GM18909 (cell line): ENCODE measurements around the gene CHST11.

ENCODE experiments used
- ATAC-seq: cut with Tn5 transposase; IDR thresholded peaks from one replicate; pipeline ENCODE4 v1.9.1; 2021; ENCODE audit warnings: mild to moderate bottlenecking; ENCODE audit not compliant: unreplicated experiment, poor library complexity

Gene CHST11

GRCh38 chr12:104478396-104479122, 21.8 kb downstream of the CHST11 start:
- ATAC-seq = peak; percentile 89

DNA sequence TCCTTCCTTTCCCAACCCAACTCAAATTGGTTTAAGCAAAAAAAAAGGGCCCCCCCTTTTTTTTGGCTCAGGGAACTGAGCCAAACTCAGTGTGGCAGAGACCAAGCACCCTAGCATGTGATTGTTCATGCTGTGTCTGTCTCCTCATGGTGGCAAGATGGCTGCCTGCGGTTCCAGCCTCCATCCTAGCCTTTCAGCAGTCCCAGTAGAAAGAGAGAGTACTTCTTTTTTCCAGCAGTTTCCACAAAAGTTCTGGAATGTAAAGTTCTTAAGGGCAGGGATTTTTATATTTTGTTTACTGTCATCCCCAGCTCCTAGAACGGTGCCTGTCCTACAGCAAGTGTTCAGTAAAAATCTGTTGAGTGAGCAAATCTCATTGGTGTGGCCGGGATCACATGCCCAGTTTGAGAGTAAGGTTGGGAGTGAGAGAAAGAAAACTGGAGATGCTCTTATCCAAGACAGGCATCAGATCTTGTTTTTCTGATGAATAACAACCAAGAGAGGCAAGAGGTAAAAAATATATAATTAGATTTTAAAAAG, 22.4 kb downstream of the CHST11 start:
- ATAC-seq = no peak

GRCh38 chr12:104480012-104480411, 23.3 kb downstream of the CHST11 start:
- ATAC-seq = no peak

DNA sequence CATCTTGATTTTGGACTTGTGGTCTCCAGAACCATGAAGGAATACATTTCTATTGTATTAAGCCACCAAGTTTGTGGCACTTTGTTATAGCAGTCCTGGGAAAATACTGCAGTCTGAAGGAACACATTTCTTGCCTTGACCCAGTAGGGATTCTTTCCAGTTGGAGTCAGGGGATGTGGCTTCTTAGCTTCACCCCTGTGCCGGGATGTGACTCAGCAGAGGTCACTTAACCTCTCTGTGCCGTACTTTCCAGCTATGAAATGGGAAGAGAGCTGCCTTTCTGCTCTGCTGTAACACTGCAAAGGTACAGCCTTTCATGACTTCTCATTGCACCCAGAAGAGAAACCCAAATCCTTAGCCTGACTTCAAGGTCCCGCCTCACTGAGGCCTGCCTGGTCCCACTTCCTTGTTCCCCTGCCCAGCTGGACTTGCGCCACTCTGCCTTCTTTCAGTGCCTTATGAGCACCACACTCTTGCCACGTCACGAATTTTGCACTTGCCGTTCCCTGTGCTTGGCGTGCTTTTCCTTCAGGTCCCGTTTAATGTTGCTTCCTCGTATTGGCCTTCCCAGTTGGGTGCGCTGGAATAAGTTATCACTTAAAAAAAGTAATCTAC, 24.2 kb downstream of the CHST11 start:
- ATAC-seq = no peak

GRCh38 chr12:104482113-104482512, 25.4 kb downstream of the CHST11 start:
- no peak for ATAC-seq

- no peak for ATAC-seq
Measured at GRCh38 chr12:104482748-104483147, 26.0 kb downstream of the CHST11 start.

DNA sequence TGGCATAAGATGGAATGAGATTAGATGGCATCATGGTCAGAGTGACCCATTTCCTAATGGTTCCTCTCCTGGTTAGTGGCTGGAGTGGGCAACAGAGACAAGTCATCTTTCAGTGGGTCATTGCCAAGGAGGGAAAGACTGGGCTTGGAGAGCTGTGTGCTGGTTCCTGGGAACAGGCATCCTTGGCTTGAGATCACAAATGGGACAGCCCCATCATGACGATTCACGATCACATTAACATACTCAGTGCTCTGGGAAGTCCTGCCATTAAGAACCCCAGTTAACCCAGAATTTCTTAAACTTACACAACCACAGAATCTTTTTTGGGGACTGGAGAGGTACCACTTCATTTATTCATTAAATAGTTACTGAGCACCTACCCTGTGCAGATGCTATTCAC, 27.3 kb downstream of the CHST11 start:
- ATAC-seq = no peak

- no peak for ATAC-seq
Measured at GRCh38 chr12:104485651-104486362, 29.1 kb downstream of the CHST11 start.

- ATAC-seq = no peak
Measured at GRCh38 chr12:104486363-104486750, 29.6 kb downstream of the CHST11 start.

GRCh38 chr12:104486943-104487819, 30.4 kb downstream of the CHST11 start:
- ATAC-seq = peak; percentile 57

GRCh38 chr12:104488374-104488773, 31.6 kb downstream of the CHST11 start:
- ATAC-seq = no peak

DNA sequence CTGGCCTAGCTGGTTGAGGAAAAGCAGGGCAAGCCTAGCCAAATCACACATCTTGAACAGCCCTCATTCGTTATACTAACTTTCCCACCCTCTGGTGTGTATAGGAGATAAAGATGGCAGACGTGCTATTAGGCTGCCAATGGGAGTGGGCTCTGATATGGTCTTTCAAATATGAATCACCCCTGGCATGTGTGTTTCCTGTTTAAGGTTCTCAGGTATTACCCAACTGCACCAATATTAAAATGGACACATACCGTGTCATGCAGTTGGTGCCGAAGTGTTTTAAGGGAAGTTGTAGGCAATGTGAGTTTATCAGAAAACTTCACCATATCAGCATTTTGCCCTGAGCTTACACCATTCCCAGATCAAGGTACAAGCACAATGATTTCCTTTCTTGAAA, 33.4 kb downstream of the CHST11 start:
- no peak for ATAC-seq

DNA sequence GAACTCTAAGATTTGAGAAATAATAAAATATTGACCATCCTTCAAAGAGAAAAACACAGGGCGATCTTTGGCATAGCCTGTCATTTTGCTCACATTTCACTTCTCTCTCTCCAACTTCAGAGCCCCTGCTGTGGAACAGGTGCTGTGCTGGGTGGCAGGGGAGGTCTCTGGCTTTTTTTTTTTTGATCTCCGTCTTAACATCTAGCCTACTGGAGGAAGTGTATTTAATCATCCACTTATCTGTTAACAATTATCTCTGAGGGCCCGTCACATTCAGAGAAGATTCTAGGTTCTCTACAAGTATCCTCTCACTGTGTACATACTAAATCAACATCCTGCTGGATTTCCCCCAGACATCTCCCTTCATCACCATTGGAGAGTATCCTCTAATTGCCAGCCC, 34.1 kb downstream of the CHST11 start:
- no peak for ATAC-seq

DNA sequence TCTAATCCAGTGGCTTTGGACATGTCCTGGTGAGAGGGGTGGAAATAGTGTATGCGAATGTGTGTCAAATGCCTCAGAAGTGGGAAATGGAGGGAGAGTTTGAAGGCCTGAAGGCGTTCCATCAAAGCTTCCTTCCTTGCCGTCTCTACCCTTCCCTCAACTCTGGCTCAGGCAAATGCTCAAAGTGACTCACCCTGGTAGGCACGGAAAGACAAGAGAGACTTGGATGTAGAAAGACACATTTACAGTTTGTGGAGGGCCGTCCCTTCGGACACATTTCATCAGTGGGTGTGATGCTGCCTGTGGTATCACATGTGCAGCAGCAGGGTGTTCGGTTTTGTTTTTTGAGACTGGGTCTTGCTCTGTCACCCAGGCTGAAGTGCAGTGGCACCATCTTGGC, 36.7 kb downstream of the CHST11 start:
- no peak for ATAC-seq

DNA sequence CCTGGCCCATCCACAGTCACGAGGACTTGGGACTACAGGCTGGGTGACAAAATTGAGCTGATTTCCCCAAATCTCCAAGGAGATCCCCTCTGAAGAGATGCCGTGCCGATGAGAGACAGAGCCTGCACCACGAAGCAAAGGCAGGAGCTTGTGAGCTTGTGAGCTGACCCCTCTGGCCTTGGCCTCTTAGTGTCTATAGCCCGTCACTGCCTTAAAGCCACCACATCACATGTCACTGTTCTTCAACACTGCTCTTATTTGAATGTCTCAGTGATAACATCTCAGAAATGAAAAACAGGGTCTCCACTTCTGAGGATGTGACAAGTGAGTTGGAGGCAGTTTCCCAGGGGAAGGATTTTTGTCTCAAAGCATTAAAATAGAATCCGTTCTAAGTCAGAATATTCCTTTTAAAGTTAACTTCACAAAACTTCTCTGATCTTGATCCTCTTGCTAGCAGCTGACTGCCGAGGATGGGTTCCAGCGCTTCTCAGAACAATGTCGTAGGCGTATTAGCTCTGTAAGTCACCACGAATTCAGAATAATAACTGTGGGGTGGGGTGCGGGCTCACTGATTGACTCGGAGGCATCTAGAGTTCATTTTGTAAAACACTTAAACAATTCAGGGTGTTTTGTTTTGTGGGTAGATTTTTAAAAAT, 37.5 kb downstream of the CHST11 start:
- ATAC-seq = peak; percentile 59

GRCh38 chr12:104494793-104495158, 38.0 kb downstream of the CHST11 start:
- ATAC-seq = peak; percentile 28

DNA sequence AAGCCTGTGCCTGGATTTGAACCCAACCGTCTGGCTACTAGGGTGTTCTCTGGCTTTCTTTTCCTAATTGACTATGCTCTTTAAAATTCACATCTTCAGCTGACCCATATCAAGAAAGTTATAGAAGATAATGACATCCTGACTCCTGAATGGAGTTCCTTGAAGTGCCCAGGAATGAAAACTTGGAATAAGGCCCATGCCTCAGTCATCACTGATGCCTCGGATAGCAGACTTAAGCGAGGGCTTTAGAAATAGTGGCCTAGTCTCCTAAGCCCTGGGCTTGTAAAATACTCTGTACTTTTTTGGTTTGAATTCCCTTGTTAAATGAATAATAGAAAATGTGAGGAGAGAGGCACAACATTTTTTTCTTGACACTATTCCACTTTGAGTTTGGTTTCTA, 39.0 kb downstream of the CHST11 start:
- ATAC-seq = no peak

GRCh38 chr12:104496336-104496735, 39.6 kb downstream of the CHST11 start:
- no peak for ATAC-seq

GRCh38 chr12:104498211-104498801, 41.6 kb downstream of the CHST11 start:
- ATAC-seq = no peak
